Dermis blood vessel endothelial cell (primary cell): ENCODE measurements around the gene SSC5D. TPM values are rescaled to one million over a fixed set of nuclear protein-coding genes. Genes with fewer than 3 reads are reported as not detected.

ENCODE experiments used
- DNase-seq: peaks from one replicate; pipeline ENCODE4 v3.0.0; 2010
- total RNA-seq: library from RNA; depleted of rRNA; stranded (reverse); fragments of >200 nt; gene quantifications from 2 replicates; pipeline ENCODE4 v1.2.3, GENCODE V29; 2014

Gene SSC5D
- total RNA-seq, 1 donor from 2014 or later, result 0.51 TPM

GRCh38 chr19:55455576-55456235 lies 32.5 kb upstream of the SSC5D start:
- DNase-seq, result no peak

GRCh38 chr19:55456347-55456746 lies 31.9 kb upstream of the SSC5D start:
- DNase-seq, result no peak

- DNase-seq, result no peak
Measured at GRCh38 chr19:55457683-55458457, 30.4 kb upstream of the SSC5D start.

GRCh38 chr19:55459551-55459949 lies 28.7 kb upstream of the SSC5D start:
- DNase-seq, result no peak

- DNase-seq, result peak; percentile 36
Measured at GRCh38 chr19:55459950-55460657, 28.1 kb upstream of the SSC5D start.

GRCh38 chr19:55460670-55461258 lies 27.5 kb upstream of the SSC5D start:
- peak; percentile 53 for DNase-seq

- peak; percentile 100 for DNase-seq
Measured at GRCh38 chr19:55461259-55461973, 26.8 kb upstream of the SSC5D start, which contains the start of gene ISOC2. TSS of gene ISOC2 (minus strand) at chr19:55461642. CDS start at chr19:55456486, 5,156 bp downstream.

- DNase-seq, result peak; percentile 64
Measured at GRCh38 chr19:55461974-55462626, 26.1 kb upstream of the SSC5D start.

- no peak for DNase-seq
Measured at GRCh38 chr19:55462722-55463121, 25.5 kb upstream of the SSC5D start.

GRCh38 chr19:55463583-55464031 lies 24.6 kb upstream of the SSC5D start:
- DNase-seq, result no peak

- no peak for DNase-seq
Measured at GRCh38 chr19:55464039-55464661, 24.1 kb upstream of the SSC5D start.

- no peak for DNase-seq
Measured at GRCh38 chr19:55464662-55465054, 23.6 kb upstream of the SSC5D start, which contains the start of gene C19orf85. TSS of gene C19orf85 (minus strand) at chr19:55464751. CDS start at chr19:55464554, 197 bp downstream.

GRCh38 chr19:55465460-55466240 lies 22.6 kb upstream of the SSC5D start:
- DNase-seq, result no peak

GRCh38 chr19:55466241-55466614 lies 22.0 kb upstream of the SSC5D start:
- DNase-seq, result no peak

GRCh38 chr19:55467236-55468053 lies 20.8 kb upstream of the SSC5D start:
- peak; percentile 69 for DNase-seq

- no peak for DNase-seq
Measured at GRCh38 chr19:55468054-55468393, 20.2 kb upstream of the SSC5D start.

- DNase-seq, result no peak
Measured at GRCh38 chr19:55471266-55471665, 17.0 kb upstream of the SSC5D start.

- no peak for DNase-seq
Measured at GRCh38 chr19:55472463-55472862, 15.8 kb upstream of the SSC5D start.

- no peak for DNase-seq
Measured at GRCh38 chr19:55473225-55474012, 14.8 kb upstream of the SSC5D start.
